ENCODE results near the gene EML6.
A peak's percentile ranks its signal among the peaks of the same experiment; 100 is the strongest.

The EML6 gene

DNA sequence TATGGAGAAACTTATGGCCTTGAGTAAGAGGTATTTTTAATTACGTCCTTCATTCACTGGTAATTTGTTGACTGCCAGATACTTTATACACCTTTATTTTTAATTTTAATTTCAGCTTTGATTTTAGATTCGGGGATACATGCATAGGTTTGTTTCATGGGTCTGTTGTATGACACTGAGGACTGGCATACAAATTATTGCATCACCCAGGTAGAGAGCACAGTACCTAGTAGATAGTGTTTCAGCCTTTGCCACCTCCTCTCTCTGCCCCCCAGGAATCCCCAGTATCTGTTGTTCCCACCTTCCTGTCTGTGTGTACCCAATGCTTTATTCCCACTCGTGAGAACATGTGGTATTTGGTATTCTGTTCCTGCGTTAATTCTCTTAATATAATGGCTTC is 188.8 kb downstream of the EML6 start:
- DNase-seq (ENCODE audit: low spot score), result no peak

DNA sequence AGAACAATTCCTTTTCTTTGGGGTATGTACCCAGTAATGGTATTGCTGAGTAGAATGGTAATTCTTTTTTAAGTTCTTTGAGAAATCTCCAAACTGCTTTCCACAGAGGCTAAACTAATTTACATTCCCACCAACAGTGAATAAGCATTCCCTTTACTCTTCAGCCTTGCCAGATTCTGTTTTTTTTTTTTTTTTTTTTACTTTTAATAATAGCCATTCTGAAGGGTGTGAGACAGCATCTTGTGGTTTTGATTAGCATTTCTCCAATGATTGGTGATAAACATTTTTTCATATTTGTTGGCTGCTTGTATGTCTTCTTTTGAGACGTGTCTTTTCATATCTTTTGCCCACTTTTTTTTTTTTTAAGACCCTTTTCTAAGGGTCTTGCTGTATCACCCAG is 189.4 kb downstream of the EML6 start:
- DNase-seq (ENCODE audit: low spot score), result no peak

DNA sequence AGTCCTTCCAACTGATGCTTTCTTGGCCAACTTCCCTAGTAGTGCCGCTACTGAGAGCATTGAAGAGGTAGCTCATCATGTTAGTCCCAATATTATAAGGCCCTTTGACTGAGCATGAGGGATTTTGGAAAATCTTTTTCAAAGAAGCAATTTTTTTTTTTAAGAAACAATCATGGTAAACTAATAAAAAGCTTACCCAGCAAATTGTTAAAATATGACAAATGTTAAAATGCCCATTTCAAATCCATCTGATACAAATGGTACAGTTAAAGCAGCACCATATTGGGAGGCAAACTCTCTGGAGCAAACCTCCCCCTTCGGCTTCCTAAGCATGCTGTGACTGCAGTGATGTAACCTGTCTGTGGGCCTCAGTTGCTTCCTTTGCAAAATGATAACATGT is 191.2 kb downstream of the EML6 start:
- DNase-seq (ENCODE audit: low spot score), result no peak

DNA sequence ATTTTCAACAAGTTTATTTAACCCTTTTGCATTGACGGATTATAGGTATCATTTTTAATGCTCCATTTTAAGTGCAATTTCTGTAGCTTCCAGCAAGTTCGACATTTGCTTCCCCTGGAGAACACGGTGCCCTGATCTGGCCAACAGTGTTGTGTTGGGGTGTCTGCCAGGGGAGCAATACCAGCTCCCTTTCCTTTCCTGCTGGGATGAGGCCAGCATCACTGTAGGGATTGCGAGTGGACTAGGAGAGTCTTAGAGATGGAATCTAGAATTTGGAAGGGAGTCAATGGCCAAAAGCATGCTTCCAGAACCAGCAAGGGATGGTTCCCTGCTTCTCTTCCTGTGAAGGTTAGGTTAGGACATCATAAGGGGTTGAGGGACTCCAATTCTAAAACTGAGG is 191.6 kb downstream of the EML6 start:
- DNase-seq (ENCODE audit: low spot score), result no peak

DNA sequence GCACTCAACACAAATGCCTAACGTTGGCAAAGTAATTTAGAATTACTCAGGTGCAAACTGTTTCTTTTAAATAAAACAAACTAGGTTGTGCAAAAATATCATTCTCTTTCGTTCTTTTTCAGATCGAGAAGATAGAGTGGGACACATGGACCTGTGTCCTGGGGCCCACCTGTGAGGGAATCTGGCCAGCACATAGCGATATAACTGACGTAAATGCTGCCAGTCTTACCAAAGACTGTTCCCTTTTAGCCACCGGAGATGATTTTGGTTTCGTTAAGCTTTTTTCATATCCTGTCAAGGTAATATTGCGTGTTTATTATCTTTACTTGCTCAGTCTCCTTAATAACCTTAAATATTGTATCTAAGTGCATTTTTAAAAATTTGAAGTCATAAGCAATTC is 193.2 kb downstream of the EML6 start:
- DNase-seq (ENCODE audit: low spot score), result no peak

DNA sequence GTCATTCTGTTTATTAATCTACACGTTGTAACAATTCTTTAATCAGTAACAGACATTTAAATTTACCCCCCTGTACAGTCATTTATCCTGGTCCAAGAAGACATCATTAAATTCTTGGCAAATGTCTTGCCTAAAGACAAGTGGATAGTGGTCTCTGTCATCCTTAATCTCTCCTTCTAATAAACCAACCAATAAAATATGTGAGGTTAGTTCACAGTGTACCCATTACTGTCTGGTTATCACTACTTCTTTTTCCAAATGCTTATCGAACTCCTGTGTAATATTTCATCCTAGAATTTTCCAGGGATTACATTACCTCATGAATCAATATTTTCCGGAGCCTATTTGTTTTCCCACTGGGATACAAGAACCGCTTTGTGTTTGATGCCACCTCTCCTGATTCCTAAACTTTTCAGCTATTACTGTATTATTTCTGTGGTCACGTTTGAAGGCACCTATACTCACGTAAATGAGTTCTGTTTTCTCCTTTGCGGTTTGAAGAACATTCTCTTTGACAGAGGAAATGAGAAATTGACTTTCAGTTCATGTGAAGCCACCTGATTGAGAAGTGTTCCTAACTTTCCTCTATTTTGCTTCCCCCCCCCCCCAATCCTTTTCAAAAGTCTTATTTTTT is 195.3 kb downstream of the EML6 start:
- no peak for DNase-seq (ENCODE audit: low spot score)

DNA sequence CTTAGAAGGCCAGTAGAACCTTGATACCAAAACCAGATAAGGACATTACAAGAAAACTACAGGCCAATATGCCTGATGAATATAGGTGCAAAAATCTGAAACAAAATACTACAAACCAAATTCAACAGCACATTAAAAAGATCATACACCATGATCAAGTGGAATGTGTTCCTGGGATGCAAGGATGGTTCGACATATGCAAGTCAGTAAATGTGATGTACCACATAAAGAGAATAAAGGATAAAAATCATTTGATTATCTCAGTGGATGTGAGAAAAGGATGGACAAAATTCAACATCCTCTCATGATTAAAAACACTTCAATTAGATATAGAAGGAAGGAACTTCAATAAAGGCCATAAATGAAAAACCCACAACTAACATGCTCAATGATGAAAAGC is 197.2 kb downstream of the EML6 start:
- DNase-seq (ENCODE audit: low spot score), result no peak

DNA sequence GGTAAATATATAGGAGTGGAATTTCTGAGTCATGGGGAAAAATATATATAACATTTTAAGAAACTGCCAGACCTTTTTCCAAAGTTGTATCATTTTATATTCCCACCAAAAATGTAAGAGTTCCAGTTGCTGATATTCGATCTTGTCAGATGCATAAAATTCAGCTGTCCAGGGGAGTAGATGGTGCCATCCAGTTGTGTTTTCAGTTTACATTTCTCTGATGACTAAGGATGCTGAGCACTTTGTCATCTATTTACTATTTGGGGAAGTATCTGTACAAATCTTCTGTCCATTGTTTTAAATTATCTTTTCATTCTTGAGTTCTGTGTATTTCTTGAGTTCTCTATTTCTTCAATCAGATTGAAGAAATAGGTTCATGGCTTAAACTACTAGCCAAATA is 200.7 kb downstream of the EML6 start:
- DNase-seq (ENCODE audit: low spot score), result no peak

DNA sequence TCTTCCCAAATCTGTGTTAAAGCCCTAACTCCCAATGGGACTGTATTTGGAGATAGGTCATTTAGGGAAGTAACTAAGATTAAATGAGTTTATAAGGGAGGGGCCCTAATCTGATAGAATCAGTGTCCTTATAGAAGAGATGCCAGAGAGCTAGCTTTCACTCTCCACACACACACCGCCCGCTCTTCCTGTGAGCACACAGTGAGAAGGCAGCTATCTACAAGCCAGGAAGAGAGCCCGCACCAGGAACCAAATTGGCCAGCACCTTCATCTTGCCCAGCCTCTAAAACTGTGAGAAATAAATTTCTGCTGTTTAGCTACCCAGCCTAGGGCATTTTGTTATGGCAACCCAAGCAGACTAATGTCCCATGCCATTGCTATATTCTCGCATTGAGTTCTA is 201.6 kb downstream of the EML6 start:
- DNase-seq (ENCODE audit: low spot score), result no peak

DNA sequence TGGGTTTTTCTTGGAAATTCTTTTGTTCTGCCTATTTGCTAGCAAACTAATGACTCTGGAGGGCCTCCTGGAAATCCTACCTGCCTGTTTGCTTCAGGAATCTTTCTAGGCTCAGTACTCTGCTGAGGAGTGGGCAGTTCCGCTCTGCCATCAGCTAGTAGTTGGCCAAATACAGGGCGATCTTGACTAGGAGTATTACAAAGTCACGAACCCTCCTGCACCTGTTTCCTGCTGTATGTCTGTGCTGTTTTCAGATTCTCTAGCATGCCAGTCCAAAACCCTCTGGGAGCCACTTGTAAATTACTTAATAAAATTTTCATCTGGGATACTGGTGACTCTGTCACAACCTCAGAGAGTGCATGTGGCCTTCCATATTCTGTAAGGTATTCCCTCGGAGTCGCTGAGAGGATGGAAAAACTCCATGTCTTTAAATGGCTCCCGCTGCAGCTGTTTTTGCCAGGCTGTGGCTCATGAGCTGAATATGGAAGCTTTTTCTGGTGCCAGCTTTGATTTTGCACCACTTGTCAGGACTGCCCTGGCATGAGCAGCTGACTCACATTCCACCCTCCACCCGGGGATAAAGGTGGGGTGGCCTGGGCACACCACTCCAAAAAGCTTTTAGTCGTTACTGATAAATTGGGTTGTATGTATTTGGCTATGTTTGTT is 203.8 kb downstream of the EML6 start:
- DNase-seq (ENCODE audit: low spot score), result no peak

DNA sequence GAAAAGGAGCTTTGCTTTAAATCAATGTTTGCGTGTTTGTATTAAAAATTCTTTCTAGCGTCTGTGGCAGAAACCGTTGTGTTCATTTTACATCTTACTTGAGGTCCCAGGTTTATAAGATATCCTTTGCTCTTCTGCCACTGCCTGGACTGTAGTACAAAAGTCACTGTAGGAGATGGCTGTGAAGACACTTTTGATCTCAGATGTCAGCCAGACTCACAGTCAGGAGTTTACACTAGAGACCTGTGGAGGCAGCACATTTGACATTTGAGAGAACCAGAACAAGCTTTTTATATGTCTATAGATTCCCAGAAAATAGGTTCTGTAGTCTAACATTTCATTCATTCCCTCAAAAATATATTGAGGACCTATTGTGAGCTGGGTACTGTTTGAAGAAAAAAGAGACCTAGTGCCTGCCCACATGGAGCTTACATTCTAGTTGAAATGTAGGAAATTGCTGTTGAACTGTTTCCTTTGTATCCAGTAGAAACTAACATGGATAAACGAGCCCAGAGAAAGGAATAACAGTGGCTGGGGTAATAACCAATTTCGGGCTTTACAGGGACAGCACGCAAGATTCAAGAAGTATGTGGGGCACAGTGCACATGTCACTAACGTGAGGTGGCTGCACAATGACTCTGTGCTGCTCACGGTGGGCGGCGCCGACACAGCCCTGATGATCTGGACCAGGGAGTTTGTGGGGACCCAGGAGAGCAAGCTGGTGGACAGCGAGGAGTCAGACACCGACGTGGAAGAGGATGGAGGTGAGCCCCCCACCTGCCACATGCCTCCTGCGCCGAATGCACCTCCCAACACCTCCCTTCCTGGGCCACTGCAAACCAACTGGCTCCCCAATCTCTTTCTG is 204.5 kb downstream of the EML6 start:
- DNase-seq (ENCODE audit: low spot score), result no peak

DNA sequence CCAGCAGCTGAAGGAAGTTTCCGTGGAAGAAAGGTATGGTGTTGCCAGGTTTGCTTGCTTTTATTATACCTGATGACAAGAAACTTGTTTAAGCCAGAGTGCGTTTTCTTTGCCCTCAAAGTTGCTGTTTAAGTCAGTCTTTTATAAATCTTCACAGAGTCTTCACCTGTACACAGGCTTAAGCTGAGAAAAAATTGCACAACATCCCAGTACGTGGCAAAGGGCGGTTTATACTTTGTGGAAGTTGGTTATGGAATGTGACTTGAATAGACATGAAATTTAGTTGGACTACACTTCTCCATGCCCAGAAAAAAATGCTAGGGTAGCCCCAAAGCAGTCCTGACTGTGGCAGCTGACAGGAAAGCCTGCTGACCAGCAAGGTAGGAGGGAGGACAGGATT is 205.3 kb downstream of the EML6 start:
- DNase-seq (ENCODE audit: low spot score), result no peak

DNA sequence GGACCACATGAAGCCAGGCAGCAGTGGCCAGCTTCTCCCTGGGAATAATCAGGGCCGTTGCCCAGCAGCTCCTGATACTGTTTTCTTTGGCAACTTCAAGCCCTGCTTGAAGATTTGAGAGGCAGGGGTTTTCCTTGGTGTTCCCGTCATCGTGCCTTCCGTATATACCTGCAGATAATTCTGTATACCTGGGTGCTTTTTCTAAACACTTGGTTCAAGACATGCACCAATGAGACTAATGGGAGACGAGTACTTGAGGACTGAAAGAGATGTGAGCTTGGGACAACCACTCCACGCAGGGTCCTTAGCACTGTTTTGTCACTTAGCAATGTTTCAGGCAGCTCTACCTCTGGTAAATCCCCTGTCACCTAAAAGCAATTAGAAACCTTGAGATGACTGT is 208.0 kb downstream of the EML6 start:
- DNase-seq (ENCODE audit: low spot score), result no peak

DNA sequence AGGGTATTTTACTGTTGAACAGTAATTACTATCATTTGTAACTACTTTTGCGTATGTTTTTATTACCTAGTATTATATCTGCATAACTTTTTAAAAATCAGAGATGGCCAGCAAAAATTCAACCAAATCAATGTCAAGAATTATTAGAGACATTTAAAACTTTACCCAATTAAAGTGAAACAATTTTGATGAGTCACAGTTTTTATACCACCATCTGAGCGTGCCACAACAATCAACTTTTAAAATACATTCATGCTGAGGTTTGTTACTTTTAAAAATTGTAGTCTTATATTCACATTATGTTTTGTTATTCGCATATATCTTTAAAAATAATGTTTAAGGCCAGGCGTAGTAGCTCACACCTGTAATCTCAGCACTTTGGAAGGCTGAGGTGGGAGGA is 211.9 kb downstream of the EML6 start:
- DNase-seq (ENCODE audit: low spot score), result no peak

DNA sequence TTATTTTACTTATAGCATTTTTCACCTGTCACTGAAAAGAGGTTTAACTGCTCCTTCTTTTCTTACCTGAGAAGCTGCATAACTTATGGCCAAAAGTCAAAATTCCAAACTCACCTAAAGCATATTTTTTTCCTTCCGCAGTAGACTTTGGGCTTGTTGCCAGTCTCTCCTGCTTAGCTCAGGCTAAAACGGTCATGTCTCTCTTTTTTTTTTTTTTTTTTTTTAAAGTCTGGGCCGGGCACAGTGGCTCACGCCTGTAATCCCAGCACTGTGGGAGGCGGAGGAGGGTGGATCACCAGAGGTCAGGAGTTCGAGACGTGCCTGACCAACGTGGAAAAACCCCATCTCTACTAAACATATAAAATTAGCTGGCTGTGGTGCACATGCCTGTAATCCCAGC is 213.3 kb downstream of the EML6 start:
- no peak for DNase-seq (ENCODE audit: low spot score)

DNA sequence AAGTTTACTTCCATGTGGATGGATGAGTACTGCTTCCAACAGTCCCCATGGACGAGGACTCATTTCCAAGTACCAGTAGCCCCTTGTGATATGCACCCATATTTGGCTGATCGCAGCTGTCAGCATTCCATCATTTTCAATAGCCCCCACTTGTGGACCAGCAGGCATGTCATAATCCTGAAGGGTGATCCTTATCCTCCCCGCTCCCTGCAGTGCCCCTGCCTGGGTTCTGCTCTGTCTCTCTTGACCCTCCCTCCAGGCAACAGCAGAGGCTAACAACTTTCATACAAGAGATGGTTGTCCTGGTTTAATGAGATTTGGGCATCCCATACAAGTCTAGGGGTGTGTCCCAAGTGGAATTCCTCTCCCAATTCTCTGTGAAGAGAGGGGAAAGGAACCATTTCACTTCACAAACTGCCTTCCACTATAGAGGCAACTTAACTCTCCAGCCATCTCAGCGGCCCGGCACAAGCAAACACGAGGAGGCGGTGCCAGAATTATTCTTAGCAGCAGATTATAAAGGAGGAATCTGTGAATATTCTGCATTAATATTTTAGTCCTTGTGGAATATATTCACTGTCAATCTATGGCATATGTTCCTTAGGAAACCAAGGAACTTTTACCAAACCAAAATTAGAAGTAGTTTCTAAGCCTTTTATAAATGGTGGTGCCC is 216.1 kb downstream of the EML6 start:
- no peak for DNase-seq (ENCODE audit: low spot score)

DNA sequence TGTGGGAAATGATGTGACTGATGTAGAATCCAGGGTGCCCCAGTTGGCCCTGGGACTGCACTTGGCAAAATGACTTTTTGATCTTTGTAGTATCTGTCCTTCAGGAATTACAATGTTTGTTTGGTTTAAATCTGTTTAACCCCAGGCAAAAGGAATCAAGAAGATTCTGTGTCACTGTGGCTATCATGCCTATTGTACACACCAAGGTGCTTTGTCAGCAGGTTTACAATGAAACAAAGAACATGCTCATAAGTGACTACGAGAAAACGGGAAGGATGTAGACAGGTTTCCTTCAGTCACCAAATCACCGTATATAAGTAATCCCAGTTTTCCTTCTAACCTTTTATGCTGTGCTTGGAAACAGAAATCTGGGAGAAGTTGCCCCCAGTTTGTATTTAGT is 217.3 kb downstream of the EML6 start:
- DNase-seq (ENCODE audit: low spot score), result no peak

DNA sequence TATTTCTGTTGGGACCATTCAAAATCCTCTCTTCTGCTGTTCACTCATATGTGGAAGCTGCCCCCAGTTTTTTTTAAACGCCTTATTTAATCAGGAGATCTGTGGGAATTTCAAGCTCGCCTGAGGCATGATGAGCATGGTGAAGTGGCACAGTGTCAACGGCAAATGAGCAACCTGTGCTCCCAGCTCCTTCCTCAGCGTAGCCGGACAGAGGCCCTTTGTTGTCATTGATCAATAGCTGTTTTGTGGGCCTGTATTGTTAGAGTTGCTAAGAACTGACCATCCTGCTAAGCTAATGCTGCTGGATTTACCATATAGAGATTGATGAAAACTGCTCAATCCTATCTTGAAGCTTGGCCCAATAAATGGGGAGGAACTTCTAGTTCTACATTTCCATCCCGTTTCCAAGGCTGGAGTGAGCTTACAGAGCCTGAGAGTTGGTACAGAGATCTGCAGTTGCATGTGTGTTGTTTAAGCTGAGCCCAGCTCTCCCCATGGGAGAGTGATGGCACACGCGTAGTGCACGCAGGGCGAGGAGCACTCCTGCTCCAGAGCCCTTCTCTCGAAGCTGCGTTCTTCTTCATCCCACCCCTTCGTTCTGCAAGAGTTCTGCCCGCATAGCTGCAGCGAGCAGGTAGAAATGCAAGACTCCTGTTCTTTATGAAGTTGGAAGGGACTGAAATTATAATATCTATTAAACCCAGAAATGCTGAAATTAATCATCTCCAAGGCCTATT is 218.0 kb downstream of the EML6 start:
- no peak for DNase-seq (ENCODE audit: low spot score)

DNA sequence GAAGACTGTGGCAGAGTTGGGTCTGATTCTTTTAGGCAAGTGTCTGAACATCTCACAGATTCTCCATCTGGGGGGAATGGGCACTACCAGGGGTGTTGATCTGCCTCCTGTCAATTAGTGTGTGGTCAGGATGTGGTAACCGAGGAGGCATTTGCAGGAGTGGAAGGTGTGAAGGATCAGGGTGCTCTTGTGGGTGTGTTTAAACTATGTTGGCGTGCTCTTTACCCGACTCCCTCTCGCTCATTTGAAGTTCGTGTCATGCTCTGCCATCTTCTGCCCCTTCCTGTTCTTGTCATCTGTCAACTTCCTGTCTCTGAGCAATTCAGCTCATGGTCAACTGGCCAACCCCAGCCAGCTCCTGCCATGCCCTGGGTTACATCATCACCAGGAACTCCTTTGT is 218.9 kb downstream of the EML6 start:
- DNase-seq (ENCODE audit: low spot score), result no peak

DNA sequence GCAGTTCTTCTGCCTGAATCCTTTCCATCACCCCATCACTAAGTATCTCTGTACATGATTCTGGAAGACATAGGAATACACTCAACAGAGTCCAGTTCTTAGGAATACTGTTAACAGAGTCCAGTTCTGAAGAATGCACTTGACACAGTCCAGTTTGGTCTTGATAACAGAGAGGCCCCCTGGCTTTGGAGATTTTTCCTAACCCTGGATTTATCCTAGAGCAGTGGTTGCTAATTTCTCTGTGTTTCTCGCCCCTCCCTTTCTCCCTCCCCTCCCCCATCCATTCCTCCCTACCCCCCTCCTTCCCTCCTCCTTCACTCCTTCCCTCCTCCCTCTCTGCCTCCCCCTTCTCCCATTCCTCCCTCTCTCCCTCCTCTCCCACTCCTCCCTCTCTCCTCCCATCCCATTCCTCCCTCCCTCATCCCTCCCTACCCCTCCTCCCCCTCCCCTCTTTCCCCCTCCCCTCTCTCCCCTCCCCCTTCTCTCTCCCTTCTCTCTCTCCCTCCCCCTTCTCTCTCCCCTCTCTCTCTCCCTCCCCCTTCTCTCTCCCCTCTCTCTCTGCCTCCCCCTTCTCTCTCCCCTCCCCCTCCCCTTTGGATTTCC is 221.4 kb downstream of the EML6 start:
- DNase-seq (ENCODE audit: low spot score), result no peak

DNA sequence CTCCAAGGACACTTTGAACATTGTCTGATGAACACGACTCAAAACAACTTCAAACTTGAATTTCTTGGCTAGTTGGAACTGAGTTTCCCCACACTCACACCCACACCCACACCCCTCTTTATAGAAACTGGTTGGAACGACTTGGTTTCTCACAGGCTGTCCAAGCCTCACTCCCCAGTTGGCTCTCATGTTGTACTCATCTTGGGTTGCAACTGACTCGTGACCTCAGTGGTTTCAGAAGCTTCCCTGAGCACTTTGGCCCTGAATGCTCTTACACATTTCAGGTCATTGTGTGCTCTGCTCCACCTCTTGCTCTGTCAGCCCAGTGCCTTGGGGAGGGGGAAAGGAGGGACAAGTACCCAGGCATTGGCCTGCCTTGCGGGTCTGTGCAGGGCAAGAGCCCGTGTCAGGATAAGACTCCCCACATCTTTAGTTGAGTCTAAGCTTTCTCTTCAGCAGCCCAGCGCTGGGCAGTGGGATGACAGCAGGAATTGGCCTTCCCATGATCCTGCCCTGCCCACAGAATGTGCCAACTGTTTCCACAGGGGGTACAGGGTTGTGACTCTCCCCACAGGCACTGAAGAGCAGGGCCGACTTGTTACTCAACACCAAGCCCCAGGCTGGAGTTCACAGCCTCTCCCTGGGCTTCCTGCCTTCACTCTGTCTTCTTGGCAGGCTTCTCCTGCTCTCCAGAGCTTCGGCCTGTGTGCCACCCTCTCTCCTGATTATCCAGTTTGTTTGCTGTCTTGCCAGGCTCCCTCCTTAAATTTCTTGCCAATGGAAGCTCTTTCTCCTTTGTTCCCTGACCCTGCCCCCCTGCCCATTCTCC is 222.1 kb downstream of the EML6 start:
- peak; percentile 69 for DNase-seq (ENCODE audit: low spot score)

Data from putamen (tissue), 1 donor.